GM12873 (cell line): ENCODE results near the gene IL17C.

Source experiments
- CTCF ChIP-seq: IDR thresholded peaks from 2 replicates; pipeline ENCODE4 v1.5.1; 2012; ENCODE audit warnings: low read depth, mild to moderate bottlenecking, moderate library complexity, low read length, control low read depth; ENCODE audit not compliant: insufficient read depth; ENCODE audit errors: missing control alignments

IL17C gene

DNA sequence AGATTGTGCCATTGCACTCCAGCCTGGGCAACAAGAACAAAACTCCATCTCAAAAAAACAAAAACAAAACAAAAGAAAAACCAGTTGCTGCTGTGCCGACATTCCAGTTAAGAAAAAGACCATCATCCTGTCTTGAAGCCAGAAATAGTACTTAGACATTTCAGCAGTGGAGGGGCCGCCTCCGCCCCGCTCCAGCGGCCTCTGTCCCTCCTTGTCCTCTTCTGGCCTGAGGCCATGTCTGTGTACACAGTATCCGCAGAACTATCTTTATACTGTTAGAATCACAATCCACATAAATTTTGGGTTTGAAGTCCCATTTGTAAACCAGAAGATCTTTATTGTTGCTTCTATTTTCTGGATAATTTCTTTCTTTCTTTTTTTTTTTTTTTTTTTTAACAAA lies 43.3 kb upstream of the IL17C start:
- TF ChIP-seq CTCF, result no peak

DNA sequence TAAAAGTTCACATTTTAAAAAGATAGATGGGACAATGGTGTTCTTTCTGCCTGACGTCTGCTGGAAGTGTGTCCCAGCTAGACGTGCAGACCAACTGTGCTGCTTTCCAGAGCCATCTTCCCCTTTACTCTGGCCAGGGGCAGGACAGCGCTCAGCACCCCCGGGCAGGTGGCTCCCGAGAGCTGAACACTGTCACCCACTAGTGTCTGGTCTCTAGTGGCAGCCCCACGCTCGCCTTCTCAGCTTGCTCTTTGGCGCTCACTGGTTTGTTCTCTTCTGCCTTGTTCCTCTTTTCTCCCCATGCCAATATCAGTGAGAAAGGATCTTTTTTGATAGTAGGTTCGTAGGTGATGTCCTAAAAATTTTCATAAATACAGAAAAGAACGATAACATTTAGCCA lies 42.5 kb upstream of the IL17C start:
- no peak for TF ChIP-seq CTCF

GRCh38 chr16:88596483-88596882 lies 41.9 kb upstream of the IL17C start:
- TF ChIP-seq CTCF, result no peak

- no peak for TF ChIP-seq CTCF
Measured at GRCh38 chr16:88597856-88598491, 40.4 kb upstream of the IL17C start.

- TF ChIP-seq CTCF, result no peak
Measured at GRCh38 chr16:88599092-88599733, 39.2 kb upstream of the IL17C start.

DNA sequence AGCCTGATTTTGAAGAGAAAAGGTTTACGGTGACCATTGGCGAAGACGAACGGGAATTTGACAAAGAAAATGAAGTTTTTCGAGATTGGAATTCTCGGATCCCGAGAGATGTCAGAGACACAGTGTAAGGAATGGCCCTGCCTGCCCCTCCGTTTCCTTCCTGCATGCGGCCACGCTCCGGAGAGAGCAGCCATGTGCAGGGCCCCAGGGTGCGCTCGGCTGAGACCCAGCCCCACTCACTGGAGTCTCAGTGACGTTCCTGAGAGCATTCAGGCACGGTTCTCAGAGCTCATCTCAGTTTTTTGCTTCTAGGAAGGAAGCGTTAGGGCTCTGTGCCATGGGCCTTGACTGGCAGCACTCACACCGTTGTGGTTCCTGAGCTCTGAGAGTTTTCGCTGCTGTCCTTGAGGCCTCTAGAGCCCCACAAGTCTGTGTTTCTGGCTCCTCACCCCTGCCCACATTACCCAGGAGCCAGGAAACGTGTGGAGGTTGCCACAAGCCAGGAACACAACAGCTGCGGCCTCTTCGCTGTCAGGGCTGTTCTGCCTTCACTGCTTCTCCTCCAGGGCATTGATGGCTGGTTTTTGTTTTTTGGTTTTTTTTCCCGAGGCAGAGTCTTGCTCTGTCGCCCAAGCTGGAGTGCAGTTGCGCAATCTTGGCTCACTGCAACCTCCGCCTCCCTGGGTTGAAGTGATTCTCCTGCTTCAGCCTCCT lies 38.4 kb upstream of the IL17C start:
- no peak for TF ChIP-seq CTCF

GRCh38 chr16:88600539-88600896 lies 37.9 kb upstream of the IL17C start:
- TF ChIP-seq CTCF, result no peak
